Left lobe of liver (tissue), 2 donors: Measurements from ENCODE around the gene WSB2. TPM values are rescaled to one million over a fixed set of nuclear protein-coding genes. Genes with fewer than 3 reads are reported as not detected.
"Not testable (repeated sequence)": the region's sequence is repeated elsewhere in the genome, so short reads cannot be mapped to it uniquely, and the experiment has no call there.

ENCODE experiments used
- ATAC-seq: fragments of 200-7000 bp; cut with Tn5 transposase; one replicate; pipeline ENCODE4 v1.9.1; 2020; ENCODE audit warnings: mild to moderate bottlenecking, moderate library complexity
- DNase-seq: peaks from one replicate; pipeline ENCODE4 v3.0.0-alpha.2; 2020; ENCODE audit warnings: low spot score
- total RNA-seq: library from RNA; stranded (reverse); gene quantifications from one replicate; pipeline ENCODE4 v1.2.1, GENCODE V29; 2021
- donor health status: DM: no; HTN: no; CAD: no; lungs with moderate emphysema.
- donor health status: DM: no; HTN: yes; CAD: no.

Gene WSB2
- total RNA-seq, 1 donor from 2014 or later = 51.4 TPM

DNA sequence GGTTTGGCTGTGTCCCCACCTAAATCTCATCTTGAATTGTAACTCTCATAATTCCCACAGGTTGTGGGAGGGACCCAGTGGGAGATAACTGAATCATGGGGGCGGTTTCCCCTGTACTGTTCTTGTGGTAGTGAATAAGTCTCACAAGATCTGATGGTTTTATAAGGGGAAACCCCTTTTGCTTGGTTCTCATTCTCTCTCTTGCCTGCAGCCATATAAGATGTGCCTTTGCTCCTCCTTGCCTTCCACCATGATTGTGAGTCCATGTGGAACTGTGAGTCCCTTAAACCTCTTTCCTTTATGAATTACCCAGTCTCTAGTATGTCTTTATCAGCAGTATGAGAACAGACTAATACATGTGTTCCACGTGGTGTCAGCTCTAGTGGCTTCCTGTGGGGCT lies 61.2 kb downstream of the WSB2 start:
- not testable (repeated sequence) for ATAC-seq, DNase-seq

DNA sequence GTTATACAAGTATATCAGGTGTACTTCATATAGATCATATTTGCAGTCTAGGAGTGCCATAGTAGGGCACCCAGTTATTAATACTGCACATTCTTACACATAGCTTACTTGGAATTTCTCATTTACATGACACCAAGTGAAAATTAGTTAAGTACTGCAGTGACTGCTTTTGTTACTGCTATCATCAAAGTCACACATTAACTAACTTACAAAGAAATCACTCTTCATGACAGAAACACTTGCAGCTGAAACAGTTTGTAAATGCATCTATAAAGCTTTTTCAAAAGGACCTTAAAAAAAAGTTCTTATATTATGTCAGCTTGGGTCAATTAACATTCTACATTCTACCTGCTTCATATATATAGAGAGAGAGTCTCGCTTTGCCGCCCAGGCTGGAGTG lies 62.3 kb downstream of the WSB2 start:
- no peak for ATAC-seq
- no peak for DNase-seq

DNA sequence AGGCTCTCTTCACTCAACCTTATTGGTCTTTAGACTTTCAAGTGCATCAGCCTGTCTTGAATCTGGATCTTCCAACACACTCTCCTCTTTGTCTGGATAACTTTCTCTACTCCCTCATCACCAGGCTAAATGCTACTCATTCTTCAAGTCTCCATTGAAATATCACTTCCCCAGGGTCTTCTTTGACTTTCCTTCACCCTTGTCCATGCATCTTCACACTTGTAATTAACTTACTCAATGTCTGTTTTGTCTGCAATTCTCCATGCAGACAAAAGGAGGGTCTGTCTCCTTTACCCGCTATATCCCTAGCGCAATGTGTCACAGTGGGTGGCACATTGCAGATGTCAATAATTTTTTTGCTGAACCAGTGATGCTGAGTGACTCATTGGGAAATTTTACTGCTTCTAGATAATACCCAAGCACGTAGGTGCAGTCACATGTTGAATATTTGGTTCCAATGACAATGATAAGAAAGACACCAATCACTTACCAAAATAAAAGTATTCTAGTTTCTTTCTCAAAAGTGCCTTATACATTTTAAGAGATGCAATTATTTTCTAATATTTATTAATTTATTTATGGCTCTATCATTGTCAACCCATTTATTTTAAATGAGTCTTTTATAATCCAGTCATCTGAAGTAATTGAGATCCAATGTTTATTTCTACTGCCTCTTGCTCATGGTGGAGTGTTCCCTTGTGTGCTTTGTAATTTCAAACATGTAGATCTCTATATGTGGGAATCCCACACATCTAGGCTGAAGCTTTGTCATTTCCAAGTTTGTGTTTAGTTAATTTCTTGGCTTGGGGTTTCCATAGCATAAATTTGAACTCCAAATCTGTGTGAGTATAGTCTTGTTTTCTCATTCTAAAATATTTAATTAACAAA lies 66.2 kb downstream of the WSB2 start:
- ATAC-seq = no peak

DNA sequence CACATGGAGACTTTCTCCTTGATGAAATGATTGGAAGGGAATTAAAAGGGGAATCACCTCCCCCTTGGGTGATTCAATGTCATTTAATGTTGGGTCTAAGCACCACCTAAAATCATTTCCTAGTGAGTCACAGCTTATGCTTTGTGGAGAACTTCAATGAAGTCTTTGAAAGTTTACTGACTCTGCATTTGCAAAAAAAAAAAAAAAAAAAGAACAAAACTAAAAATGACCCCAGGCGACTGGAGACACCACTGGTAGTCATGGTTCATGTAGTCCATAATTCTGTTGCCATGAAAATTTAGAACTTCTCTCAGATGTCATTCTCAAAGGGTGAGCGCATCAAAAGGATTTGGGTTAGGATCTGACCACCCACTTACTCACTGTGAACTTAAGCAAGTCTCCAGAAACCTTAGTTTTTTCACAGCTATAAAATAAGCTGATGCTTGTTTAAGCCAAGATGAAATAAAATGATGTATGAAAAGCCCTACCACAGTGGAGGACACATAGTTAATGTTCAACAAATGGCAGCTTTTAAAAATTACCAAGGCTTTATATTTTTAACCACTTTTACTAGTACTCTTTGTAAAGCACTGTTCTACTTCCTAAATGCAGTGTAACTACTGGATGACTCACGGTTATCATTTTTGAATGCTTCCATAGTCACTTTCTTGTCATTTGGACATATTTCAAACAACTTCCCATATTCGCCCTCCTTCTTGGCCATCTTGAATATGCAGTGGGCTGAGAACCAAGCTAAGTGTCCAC lies 74.1 kb downstream of the WSB2 start:
- ATAC-seq (no peak), DNase-seq (no peak)

More for the DNA sequence above, 66.2 kb downstream of the WSB2 start:
- no peak for DNase-seq

DNA sequence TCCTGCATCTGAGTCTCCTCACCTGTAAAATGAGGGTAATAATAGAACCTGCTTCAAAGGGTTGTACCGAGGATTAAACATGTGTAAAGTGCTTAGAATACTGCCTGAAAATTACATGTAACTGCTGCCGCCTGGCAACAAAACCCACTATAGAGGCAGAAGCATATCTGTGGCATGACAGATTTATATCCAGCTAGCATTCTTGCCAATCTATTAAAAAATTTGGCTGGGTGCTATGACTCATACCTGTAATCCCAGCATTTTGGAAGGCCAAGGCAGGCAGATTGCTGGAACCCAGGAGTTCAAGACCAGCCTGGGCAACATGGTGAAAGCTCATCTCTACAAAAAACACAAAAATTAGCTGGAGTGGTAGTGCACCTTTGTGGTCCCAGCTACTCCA lies 75.8 kb downstream of the WSB2 start:
- ATAC-seq = no peak

More for the DNA sequence above, 75.8 kb downstream of the WSB2 start:
- DNase-seq = no peak

Other genes starting within 250 kb of the WSB2 start
- 0.03 TPM for gene KSR2, start 92.2 kb downstream of the WSB2 start, total RNA-seq
- 8.6 TPM for gene RFC5, start 44.5 kb downstream of the WSB2 start, total RNA-seq
- gene VSIG10, start 42.8 kb upstream of the WSB2 start, total RNA-seq = 20.7 TPM
- 662 TPM for gene PEBP1, start 74.9 kb upstream of the WSB2 start, total RNA-seq